Kidney (tissue), 14 donors: ENCODE measurements around the gene ASTN2. TPM values are rescaled to one million over a fixed set of nuclear protein-coding genes. Genes with fewer than 3 reads are reported as not detected.

Experiments used
- DNase-seq, 5 donors: peaks; one replicate each; pipeline ENCODE4 v3.0.0-alpha.2; 2013 to 2020
- FAIRE-seq: peaks from 2 replicates; lab custom pipeline; 2012; peaks lifted over from hg19 to GRCh38; lab: Jason Lieb, UNC
- H3K27ac ChIP-seq, 2 donors: one replicate each; pipeline ENCODE4 v1.7.0; 2013; ENCODE audit warnings: low read depth in 2 of 2, low read length in 2 of 2, inconsistent platforms in 1 of 2
- H3K27me3 ChIP-seq: one replicate; pipeline ENCODE4 v1.7.1; 2013; ENCODE audit warnings: low read length, inconsistent platforms; ENCODE audit not compliant: control insufficient read depth, insufficient read depth
- H3K36me3 ChIP-seq, 3 donors: one replicate each; pipeline versions ENCODE4 v1.7.0 to v1.7.1; 2013; ENCODE audit warnings: low read length in 3 of 3, control low read depth in 1 of 3, inconsistent platforms in 1 of 3; ENCODE audit not compliant: insufficient read depth in 3 of 3, control insufficient read depth in 2 of 3
- H3K4me1 ChIP-seq, 3 donors: one replicate each; pipeline versions ENCODE4 v1.7.0 to v1.7.1; 2013; ENCODE audit warnings: low read length in 3 of 3, inconsistent platforms in 1 of 3, low read depth in 1 of 3; ENCODE audit not compliant: control insufficient read depth in 2 of 3, insufficient read depth in 2 of 3
- H3K4me3 ChIP-seq, 3 donors: one replicate each; pipeline versions ENCODE4 v1.7.0 to v1.8.1; 2013; ENCODE audit warnings: low read length in 3 of 3, control low read depth in 1 of 3, inconsistent platforms in 1 of 3
- H3K9ac ChIP-seq, 3 donors: one replicate each; pipeline versions ENCODE4 v1.7.0 to v1.7.1; 2013; ENCODE audit warnings: low read length in 3 of 3, control low read depth in 1 of 3, inconsistent platforms in 1 of 3
- H3K9me3 ChIP-seq, 3 donors: one replicate each; pipeline versions ENCODE4 v1.7.0 to v1.7.1; 2013; ENCODE audit warnings: low read length in 3 of 3, control low read depth in 1 of 3, inconsistent platforms in 1 of 3; ENCODE audit not compliant: control insufficient read depth in 2 of 3, insufficient read depth in 1 of 3
- CTCF ChIP-seq: IDR thresholded peaks from 3 replicates; pipeline ENCODE4 v1.5.1; 2012; ENCODE audit warnings: mild to moderate bottlenecking, moderate library complexity, borderline replicate concordance; ENCODE audit not compliant: insufficient read depth; ENCODE audit errors: extremely low read depth
- intact Hi-C: fragments of 100-400 bp; cut with DNase I; formaldehyde crosslinking; loops from one replicate; pipeline ENCODE4 v1.11.1; 2022
- polyA plus RNA-seq: library from polyadenylated mRNA; stranded (reverse); fragments of 350-450 nt; fragmentation: Illumina TruSeq; extraction: RNeasy Lipid Tissue Mini Kit (QIAGEN cat#74804); gene quantifications from one replicate; pipeline ENCODE4 v1.2.3, GENCODE V29; 2014; ENCODE audit warnings: low read depth, low replicate concordance; ENCODE audit not compliant: insufficient read depth
- total RNA-seq: library from RNA; stranded (reverse); fragmentation: NEBNext Ultra II Directional; extraction: Animal tissue kit (Norgen Biotek cat#: 25700); gene quantifications from one replicate; pipeline ENCODE4 v1.2.1, GENCODE V29; 2021
- donor health status: control.
- donor health status: control.
- donor health status: control.
- donor health status: control.
- donor health status: control.
- donor health status: DM: yes; HTN: yes; CAD: no.
- donor health status: Normal renal cell carcinoma (clear cell type).

Gene ASTN2
- total and polyA plus RNA-seq, 2 donors from 2014 or later, result 7.6 to 11.5 TPM

DNA sequence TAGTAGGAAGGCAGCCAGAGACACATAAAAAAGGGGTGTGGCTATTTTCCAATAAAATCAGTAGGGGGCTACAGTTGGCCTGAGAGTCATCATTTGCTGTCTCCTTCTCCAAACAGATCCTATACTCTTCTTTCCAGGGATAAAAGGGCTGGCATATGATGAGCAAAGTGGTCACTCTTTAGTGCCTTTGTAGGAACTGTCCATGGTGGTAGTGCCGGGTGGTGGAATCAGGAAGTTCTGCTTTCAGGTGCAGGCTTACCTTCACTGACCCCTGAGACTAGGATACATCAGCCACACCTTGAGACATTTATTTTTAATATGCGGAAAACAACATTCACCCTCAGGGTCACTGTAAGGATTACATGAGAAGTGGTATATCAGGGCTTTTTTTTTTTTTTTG lies 80.8 kb downstream of the ASTN2 start:
- Histone ChIP-seq H3K36me3 (no peaks in the 10 kb centered on the region), H3K27ac (no peak overlapping the region), H3K9ac (no peak overlapping the region), H3K4me1 (no peaks in the 10 kb centered on the region), H3K4me3 (no peak overlapping the region), H3K9me3 (no peaks in the 10 kb centered on the region), H3K27me3 (no peaks in the 10 kb centered on the region)
- FAIRE-seq (no peak), DNase-seq (peak in 2 of 5 donors; percentile 25 to 49)
- intact Hi-C loops, result no loop called here
- no peak for TF ChIP-seq CTCF

DNA sequence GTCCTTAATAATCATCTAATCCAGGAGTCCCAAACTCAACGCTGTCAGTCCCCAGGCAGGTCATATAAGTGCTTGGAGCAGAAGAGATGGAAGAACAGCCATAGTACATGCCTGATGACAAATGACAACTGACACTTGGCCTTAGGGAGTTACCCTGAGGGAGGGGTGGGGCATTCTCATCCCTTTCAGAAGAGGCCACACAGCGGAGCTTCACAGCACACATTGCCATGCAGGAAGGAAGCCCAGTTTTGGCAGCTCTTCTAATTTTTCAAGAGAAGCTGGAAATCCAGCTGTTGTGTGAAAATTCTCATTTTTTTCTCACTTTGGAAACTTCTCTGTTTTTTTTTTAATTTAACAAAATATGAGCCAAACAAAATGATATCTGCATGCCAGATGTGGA lies 89.0 kb downstream of the ASTN2 start:
- Histone ChIP-seq H3K36me3 (no peaks in the 10 kb centered on the region), H3K4me3 (no peak overlapping the region), H3K9ac (no peak overlapping the region), H3K9me3 (no peaks in the 10 kb centered on the region), H3K27ac (no peak overlapping the region), H3K4me1 (no peaks in the 10 kb centered on the region), H3K27me3 (no peaks in the 10 kb centered on the region)
- no peak for FAIRE-seq
- intact Hi-C loops, result no loop called here
- TF ChIP-seq CTCF, result no peak
- DNase-seq, result peak in 3 of 5 donors; percentile 19 to 49 (median 33)

- Histone ChIP-seq H3K4me1 (no peaks in the 10 kb centered on the region), H3K27me3 (no peaks in the 10 kb centered on the region), H3K9ac (no peak overlapping the region), H3K36me3 (no peaks in the 10 kb centered on the region), H3K27ac (no peak overlapping the region), H3K4me3 (no peak overlapping the region), H3K9me3 (no peaks in the 10 kb centered on the region)
- intact Hi-C loops, result no loop called here
- TF ChIP-seq CTCF, result no peak
- FAIRE-seq (no peak), DNase-seq (no peak)
Observed at GRCh38 chr9:117325110-117325731, 89.6 kb downstream of the ASTN2 start.

GRCh38 chr9:117323390-117323789 lies 91.5 kb downstream of the ASTN2 start:
- no peak overlapping the region for H3K27ac ChIP-seq
- intact Hi-C loops, result no loop called here
- no peak for DNase-seq
- H3K9ac ChIP-seq, result no peak overlapping the region
- H3K9me3 ChIP-seq, result no peaks in the 10 kb centered on the region
- no peak overlapping the region for H3K4me3 ChIP-seq
- no peaks in the 10 kb centered on the region for H3K4me1 ChIP-seq
- no peak for TF ChIP-seq CTCF
- H3K36me3 ChIP-seq, result no peaks in the 10 kb centered on the region
- FAIRE-seq, result no peak
- no peaks in the 10 kb centered on the region for H3K27me3 ChIP-seq
